NK-92 (cell line): Measurements from ENCODE around the gene IL2RA.

Experiments
- DNase-seq: peaks from one replicate; lab custom pipeline; 2025; ENCODE audit not compliant: unreplicated experiment; lab: John Stamatoyannopoulos, UW

IL2RA gene

DNA sequence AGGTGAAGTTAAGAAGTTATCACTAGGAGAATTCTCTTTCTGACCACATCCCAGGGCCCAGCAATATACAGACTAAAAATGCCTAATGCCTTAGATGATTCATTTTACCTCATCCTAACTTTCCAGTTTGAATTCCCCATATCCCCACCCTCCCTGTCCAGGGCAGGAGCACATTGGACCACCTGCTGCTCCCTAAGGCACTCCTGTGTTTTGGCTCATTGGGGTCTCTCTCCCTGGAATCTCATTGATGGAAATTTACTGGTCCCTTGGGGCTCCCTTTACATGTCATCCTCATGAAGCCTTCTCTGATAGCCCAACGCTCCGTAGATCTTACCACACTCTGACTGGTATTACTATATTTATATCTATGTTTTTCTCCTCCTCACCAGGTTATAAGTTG lies 2.7 kb downstream of the IL2RA start:
- no peak for DNase-seq

DNA sequence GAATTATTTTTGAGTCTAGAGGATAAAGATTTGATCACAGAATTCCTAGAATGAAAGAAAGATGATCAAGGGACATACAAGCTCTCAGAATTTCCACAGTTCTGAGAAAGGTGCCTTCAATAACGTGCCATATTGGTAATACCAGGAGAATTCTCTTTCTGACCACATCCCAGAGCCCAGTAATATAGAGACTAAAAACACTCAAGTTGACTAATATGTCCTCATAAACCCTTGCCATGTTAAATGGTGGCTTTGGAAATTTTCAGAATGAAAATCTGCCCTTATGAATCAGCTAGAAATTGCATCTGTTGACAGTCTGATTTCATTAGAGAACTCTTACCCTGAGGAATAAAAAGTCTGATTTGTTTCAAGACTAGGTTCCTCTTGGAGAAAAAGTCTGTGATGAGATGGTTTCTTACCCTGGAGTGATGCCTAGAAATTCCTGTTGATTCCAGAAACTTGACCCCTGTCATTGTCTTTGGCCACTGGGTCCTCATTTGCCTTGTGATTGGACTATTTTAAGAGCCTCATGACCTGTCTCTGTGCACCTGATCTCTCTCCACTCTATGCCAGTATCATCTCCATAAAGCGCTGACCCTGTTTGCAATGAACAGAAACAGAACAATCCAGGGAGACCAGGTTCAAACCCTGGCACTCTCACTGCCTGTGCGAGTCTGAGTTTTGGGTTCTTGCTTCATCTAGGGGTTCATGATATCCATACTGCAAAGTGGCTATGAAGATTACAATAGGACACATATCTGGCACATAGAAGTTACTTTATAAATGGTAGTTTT lies 3.3 kb downstream of the IL2RA start:
- no peak for DNase-seq

DNA sequence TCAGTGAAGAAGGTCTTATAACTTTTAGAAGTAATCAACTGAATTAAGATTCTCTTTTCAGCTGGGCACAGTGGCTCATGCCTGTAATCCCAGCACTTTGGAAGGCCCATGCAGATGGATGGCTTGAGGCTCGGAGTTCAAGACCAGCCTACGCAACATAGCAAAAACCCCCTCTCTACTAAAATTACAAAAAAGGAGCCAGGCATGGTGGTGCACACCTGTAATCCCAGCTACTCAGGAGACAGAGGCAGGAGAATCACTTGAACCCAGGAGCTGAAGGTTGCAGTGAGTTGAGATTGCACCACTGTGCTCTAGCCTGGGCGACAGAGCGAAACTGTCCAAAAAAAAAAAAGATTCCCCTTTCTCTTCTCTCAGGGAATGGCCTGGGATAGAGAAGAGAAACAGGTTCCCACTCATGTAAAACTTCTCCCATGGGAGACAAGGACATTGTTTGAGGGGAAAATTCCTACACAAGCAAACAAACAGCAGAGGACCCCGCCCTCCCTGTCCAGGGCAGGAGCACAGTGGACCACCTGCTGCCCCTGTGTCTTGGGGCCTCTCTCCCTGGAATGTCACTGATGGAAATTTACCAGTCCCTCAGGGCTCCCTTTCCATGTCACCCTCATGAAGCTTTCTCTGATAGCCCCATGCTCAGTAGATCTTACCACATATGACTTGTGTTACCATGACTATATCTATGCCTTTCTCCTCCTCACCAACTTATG lies 5.6 kb downstream of the IL2RA start:
- no peak for DNase-seq

DNA sequence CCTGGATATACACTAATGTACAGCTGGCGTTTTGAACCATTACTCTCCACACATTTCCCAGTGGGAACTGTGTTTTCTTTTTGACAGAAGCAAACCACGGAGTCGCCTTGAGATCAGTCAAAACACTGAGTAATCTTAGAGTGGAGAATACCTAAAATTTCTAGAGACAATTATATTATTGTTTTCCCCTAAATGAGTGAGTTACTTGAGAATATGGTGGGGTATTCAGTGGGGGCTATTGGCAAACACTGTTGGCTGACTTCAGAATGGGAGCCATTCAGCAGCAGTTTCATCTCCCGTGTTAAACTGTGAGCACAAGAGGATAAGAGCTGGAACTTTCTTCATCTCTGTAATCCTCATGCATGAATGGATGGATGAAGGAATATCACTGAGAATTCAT lies 6.2 kb downstream of the IL2RA start:
- no peak for DNase-seq

DNA sequence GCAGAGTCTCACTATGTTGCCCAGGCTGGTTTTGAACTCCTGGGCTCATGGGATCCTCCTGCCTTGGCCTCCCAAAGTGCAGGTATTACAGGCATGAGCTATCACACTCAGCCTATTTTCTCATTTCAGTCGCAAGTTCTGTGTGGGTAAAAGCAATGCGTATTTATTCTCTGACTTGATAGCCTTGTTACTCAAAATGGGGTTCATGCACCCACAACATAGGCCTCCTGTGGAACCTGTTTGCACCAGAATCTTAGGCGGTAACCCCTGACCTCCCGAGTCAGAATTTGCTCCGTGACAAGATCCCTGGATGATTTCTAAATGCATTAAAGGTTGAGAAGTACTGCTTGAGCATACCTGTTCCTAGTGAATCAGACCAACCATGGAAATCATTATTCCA lies 7.3 kb downstream of the IL2RA start:
- no peak for DNase-seq

DNA sequence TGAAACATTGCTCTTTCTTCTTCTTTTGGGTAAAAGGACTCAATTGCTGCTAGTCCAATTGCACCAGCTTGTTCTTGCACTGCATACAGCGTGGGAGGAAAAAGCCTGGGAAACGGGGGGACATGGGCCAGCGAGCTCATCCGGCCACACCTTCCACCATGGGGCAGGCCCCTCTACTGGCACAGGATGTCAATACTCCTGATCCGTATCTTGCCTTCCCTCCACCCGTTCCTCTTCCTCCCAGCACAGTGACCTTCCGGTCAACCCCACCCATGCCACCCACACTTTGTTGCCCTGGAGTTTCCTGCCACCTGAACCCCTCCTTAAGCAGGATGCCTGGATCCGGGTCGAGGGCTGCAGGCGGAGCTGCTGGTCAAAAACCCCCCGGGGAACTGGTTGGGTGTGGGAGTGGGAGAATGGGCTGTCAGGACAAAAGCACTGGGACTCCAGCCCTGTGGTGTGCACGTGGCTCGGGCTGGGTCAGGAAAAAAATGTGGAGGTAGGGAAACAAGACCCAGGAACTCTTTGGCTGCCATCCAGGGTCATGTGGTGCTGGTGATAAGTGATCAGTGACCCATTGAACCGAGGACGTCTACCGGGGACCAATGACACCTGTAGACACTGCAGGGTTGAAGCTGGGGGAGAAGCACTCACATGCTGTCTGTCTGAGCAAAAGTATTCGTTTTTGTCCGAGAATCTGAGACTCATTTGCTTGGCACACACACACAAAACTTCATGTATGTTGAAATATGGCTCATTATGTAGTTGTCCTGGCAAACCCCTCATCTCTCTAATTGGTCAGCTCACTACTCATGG lies 8.1 kb downstream of the IL2RA start:
- no peak for DNase-seq

DNA sequence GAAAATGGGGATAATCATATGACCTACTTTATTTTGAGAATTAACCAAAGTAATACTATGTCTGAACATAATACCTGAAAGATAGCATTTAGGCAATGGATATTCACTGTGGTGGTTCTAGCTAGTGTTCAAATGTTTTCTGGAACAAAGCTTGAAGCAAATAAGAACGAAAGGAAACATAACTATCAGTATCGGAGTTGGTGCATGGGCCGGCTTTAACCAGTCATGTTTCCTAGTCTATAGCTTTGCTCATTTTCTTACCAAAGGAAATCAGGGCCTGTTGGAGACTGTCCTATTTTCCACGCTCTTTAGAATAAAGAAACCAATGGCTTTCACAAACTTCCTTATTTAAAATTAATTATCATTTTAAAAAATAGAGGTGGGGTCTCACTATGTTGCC lies 8.9 kb downstream of the IL2RA start:
- no peak for DNase-seq

DNA sequence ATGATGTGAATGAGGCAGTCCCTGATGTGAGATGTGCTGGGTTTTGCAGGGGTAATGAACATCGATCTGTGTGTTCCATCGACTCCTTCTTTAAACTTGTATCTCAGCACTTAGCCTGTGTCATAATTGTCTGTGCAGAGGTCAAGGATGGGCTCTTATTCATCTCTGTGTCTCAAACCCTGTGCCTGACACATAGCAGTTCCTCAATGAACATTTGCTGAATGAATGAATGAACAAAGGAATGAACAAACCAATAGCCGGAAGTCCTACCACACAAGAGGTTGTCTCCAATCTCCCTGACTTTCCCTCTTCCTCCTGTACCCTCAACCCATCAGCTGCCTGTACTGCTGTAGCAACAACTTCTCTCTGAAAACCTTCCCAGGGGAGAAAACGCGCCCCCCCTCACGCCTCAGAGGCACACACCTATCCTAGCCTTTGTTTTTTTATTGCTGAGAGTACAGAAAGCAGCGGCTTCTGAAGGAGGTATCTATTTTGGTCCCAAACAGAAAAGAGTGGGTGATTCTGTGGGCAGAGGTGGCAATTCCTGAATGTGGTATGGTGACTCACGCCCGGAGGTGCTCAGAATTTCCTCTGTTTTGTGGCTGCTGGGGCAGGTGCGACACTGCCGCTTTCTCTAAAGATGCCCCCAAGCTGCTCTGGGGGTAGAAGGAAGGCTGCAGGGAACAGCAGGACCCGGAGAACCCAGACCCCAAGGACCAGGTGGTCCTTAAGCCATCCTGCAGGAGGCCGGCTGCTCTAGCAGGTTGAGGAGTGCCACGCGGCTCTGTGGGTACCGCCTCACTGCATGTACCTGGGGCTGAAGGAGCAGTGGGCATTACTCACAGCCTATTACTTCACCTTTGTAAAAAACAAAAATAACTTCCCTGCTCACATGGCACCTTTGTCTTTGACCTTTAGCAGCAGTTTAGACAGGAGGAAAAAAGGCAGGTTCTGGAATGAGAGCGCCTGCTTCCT lies 9.6 kb downstream of the IL2RA start:
- no peak for DNase-seq

DNA sequence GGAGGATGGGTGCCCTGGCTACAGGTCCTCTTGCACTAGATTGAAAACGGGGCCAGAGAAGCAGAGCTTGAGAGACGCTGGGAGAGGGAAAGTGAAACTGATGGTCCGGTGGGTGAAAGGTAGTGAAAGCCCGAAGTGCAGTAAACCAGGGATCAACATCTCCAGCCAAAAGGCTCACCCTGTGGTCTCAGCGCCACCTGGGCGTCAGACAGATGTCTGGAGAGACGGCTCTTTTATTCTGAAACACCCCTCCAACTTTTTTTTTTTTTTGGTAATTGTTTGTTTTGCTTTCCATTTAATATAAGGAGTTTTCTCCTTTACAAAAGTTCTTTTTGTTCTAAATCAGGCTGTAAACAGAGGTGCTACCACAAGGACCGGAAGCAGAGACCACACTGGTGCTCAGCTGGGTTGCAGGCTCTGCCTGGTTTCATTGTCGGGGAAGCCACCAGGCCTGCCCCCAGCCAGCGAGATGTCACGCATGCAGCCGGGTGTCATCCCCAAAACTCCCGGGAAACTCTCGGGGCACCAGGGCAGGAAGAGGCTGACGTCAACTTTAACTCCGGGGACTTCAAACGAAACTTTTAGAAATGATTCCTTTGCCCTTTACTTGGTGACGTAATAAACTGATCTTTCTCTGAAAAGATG lies 11.2 kb downstream of the IL2RA start:
- DNase-seq = peak; percentile 64

DNA sequence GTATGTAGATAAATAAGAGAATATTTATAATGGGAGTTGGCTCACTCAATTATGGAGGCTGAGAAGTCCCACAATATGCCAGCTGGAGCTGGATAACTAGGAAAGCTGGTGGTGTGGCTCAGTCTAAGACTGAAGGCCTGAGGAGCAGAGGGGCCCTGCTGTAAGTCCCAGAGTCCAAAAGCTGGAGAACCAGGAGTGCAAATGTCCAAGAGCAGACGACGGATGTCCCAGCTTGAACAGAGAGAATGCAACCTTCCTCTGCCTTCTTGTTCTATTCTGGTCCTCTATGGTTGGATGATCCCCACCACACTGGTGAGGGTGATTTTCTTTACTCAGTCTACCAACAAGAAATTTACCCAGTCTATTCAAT lies 13.2 kb downstream of the IL2RA start:
- DNase-seq = no peak

DNA sequence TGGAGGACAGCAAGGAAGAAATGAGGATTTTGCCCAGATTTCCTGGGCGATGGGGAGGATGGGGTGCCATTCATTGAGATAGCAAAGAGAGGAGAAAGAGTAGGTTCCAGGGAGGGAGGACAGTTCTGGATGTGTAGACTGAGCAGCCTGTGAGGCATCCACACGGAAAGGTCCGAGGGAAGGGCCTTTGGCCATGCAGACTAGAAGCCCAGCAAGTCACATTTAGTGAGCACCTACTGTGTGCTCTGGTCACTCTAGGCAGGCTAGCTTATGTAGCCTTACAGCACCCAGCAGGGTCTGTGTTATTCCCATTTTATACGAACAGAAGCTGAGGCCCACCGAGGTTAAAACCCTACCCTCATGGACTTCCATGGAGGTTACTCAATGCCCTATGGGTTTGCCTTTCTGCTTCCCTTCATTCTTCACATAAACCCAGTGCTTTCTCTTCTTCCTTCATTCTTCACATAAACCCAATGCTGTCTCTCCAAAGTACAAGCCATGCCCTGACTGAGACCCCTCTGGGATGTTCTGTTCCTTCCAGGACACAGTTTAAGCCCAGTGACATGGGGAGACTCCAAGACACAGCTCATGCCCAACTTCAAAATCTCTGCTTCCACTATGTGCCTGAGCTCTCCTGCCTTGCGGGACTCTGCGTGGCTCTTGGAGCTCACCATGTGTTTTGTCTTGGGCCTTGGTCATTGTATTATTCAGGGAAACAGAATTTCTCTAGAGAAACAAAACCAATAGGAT lies 13.7 kb downstream of the IL2RA start:
- no peak for DNase-seq

DNA sequence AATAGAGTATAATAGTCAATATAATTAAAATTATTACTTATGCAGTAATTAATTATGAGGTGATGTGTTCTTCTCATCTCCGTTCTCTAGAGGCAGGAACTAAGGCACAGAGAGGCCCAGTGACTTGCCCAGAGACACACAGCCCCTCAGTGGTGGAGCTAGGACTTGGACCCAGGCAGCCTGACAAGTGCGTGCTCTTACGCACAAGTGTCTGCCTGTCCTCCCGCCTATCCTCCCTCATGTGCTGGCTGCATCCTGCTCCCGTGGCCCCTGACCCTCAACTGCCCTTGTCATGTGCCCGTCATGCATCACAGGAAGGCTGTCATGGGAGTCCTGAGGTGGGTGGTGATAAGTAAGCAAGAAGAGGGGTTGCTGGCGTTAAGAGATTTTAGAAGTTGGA lies 14.3 kb downstream of the IL2RA start:
- no peak for DNase-seq

DNA sequence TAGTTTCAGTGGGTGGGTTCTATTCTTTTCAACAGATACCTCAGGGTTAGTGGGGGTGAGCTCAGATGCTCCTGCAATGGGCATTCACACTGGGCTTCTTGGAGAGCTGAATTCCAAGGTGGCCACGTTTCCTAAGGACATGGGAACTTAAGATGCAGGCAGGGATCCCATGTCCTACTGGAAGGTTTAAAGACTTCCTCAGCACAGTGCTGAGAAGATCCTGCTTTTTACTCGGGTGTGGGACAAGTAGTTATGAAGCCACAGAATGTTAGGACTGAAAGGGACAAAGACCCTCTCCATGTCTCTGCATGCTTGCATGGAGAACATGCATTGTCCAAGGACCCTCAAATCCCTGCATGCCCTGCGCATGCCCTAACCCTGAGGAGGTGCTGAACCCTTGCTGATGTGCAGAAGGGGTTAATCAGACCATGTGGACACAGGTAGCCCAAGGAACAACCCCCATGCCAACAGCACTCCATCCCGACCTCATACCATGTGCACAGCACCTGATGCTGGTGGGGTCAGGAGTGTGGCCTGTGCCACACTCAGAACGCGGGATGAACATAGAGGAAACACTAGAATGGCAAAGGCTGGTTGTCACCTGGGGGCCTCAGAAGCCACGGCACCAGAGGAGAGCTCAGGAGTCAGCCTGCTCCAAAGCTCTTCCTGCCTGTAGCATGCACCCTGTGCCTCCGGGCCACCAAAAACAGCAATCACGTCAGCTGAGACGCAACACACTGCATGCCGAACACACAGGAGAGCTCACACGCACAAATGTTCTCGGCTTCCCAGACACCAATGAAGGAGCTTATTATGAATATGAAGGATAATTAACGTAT lies 15.2 kb downstream of the IL2RA start:
- no peak for DNase-seq

DNA sequence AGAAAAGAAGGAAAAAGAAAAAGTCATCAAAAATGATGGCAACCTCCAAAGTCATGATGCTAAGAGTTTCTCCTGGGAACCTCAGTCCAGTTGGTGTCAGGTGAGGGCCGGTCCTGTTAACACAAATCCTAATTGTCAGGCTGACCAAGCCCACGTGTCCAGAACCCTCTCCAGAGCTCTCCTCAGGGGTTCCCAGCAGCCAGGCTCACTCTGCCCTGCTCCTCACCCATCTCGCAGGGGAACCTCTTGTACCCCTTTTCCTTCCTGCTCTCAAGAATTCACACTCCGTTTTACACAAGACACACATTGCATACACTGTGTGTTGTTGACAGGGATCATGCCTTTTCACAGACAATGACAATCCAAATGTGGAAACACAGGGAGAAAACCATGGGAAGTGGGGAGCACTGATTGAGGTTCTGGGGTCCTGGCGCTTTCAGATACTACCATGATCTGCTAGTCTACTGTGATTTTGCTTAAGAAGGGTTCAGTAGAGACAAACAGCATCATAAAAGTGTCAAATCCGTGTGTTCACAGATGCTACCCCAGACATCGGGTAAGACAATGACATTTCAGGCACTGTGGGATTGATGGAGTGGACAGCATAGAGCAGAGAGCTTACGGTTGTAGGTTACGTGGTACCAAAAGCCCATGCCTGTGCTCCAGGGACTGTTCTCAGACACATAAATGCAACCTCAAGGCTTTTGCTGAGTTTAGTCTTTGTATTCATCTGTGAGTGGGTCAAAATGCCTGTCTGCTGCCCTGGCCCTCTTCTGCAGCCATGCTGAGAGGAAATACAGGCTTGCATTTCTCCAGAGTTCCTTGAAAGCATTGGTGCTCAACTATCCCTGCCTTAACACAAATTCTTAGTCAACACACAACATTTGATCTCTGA lies 16.0 kb downstream of the IL2RA start:
- no peak for DNase-seq

DNA sequence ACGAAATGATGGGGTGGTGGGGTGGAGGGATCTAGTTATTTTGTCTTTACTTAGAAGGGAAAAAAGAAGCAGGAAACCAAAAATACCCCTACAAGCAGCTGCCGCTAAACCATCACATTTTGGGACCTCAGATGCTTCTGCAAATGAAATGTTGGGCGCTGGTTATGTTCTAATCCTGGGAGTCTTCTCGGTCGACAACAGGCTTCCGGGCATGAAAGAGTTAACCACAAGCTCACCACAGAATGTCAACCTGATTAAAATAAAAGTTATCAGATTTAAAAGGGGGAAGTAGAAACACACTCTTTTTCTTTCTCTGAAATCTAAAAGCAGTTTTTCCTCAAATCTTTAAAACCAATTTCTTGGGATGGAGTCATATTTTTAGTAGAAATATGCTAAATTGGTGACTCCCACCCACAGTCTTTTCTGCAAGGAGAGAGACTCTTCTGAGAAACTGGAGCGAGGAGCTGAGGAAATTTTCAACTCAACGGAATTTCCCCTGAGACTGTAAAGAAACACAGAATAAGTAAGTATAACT lies 16.8 kb downstream of the IL2RA start:
- DNase-seq = no peak

DNA sequence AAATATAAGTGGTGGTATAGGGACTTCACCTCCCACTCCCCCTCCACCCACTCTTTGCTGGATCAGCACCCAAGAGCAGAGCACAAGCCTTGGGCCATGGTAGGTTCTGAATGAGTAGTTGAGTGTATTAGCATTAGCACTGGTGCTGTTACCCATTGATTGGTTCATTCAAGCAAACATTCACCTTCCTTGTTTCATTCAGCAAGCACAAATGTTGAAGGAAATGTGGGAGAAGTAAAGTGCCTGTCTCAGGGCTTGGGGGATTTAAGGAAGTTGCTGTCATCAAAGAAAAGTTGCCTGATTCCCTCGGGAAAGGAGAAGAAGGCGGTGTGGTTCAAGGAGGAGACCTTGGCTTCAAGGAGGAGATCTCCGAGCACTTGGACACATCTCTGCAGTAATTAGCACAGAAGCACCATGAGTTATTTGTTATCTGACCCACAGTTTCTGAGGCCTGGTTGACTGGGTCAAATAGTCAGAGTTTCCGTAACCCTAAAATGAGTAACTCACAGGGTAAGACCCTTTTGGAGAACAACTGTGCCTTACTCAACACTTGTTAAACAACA lies 17.3 kb downstream of the IL2RA start:
- DNase-seq = no peak

DNA sequence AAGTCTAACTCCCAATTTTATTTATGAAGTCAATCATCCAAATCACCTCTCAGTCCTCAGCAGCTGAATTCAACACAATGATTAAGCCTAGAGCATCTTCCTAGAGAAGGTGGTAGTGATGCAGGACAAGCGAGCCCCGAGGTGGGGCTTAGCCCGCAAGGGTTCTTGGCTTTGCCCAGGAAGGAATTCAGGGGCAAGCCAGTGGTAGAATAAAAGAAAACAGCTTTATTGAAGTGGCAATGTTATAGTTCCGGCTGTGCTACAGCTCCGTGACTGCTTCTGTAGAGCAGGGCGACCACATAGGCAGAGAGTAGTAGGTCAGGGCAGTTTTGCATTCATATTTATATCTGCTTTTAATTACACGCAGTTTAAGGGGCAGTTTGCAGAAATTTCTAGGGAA lies 18.1 kb downstream of the IL2RA start:
- DNase-seq = no peak
